Type B pancreatic cell (in vitro differentiated cells): Measurements from ENCODE around the gene TMEM114. TPM values are rescaled to one million over a fixed set of nuclear protein-coding genes. Genes with fewer than 3 reads are reported as not detected.

ENCODE experiments used
- DNase-seq: peaks from one replicate; pipeline ENCODE4 v3.0.0; 2021; ENCODE audit warnings: mixed read lengths; ENCODE audit not compliant: unreplicated experiment; ENCODE audit errors: extremely low spot score
- H3K27ac Mint-ChIP-seq: 2 replicates; pipeline ENCODE4 v1.8.0; 2021; ENCODE audit warnings: mild to moderate bottlenecking, mixed read lengths
- H3K27me3 Mint-ChIP-seq: 2 replicates; pipeline ENCODE4 v1.8.0; 2021; ENCODE audit warnings: mixed read lengths
- H3K36me3 Mint-ChIP-seq: 2 replicates; pipeline ENCODE4 v1.8.0; 2021; ENCODE audit warnings: mixed read lengths
- H3K4me1 Mint-ChIP-seq: one replicate; pipeline ENCODE4 v1.8.0; 2021; ENCODE audit warnings: mixed read lengths; ENCODE audit not compliant: unreplicated experiment
- H3K4me3 Mint-ChIP-seq: 2 replicates; pipeline ENCODE4 v1.8.0; 2021; ENCODE audit warnings: mild to moderate bottlenecking, mixed read lengths
- H3K9me3 Mint-ChIP-seq: 2 replicates; pipeline ENCODE4 v1.8.0; 2021; ENCODE audit warnings: mixed read lengths
- CTCF ChIP-seq: fragments of 200-600 bp; sonication (generic); conservative IDR thresholded peaks from 2 replicates; pipeline ENCODE4 v1.5.0; 2021; ENCODE audit warnings: antibody characterized with exemption, mild to moderate bottlenecking
- total RNA-seq: library from RNA; stranded (reverse); gene quantifications from 2 replicates; pipeline ENCODE4 v1.2.1, GENCODE V29; 2021; ENCODE audit warnings: low replicate concordance

TMEM114 gene
- total RNA-seq, 1 donor from 2014 or later: not detected

- Mint-ChIP-seq H3K4me3 (no peak overlapping the region), H3K36me3 (no peaks in the 10 kb centered on the region), H3K4me1 (no peaks in the 10 kb centered on the region), H3K9me3 (no peaks in the 10 kb centered on the region), H3K27ac (no peak overlapping the region), H3K27me3 (peaks cover 15% of the 10 kb centered on the region)
- no peak for TF ChIP-seq CTCF
- no peak for DNase-seq
Measured at GRCh38 chr16:8530752-8531384, 59.4 kb downstream of the TMEM114 start.

DNA sequence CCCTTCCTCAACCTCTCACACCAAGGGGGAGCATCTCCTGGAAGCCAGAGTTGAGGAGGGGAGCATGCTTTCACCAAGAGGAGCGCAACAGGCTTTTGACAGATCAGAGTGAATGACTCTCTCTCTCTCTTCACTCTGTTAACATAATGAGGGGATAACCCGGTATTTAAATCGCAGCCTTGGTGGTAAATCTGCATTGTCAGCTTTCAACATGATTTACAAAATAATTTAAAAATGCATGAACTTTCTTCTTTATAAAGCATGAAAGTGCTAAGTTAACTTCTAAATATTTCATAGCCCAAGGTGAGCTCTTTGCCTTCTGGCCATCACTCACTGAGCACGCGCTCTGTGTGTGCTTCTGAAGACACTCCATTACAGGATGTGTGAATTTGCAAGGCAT lies 61.8 kb downstream of the TMEM114 start:
- Mint-ChIP-seq H3K4me3 (no peak overlapping the region), H3K36me3 (no peaks in the 10 kb centered on the region), H3K9me3 (no peaks in the 10 kb centered on the region), H3K4me1 (no peaks in the 10 kb centered on the region), H3K27ac (no peak overlapping the region), H3K27me3 (peaks cover 22% of the 10 kb centered on the region)
- no peak for TF ChIP-seq CTCF
- no peak for DNase-seq

- no peaks in the 10 kb centered on the region for H3K4me1 Mint-ChIP-seq
- no peak overlapping the region for H3K27ac Mint-ChIP-seq
- no peak for TF ChIP-seq CTCF
- DNase-seq: no peak
- H3K9me3 Mint-ChIP-seq: no peaks in the 10 kb centered on the region
- no peak overlapping the region for H3K4me3 Mint-ChIP-seq
- H3K27me3 Mint-ChIP-seq: peaks cover 30% of the 10 kb centered on the region
- no peaks in the 10 kb centered on the region for H3K36me3 Mint-ChIP-seq
Measured at GRCh38 chr16:8523932-8524331, 66.4 kb downstream of the TMEM114 start.

- no peak overlapping the region for H3K4me3 Mint-ChIP-seq
- no peaks in the 10 kb centered on the region for H3K36me3 Mint-ChIP-seq
- no peak overlapping the region for H3K27ac Mint-ChIP-seq
- peaks cover 25% of the 10 kb centered on the region for H3K27me3 Mint-ChIP-seq
- H3K4me1 Mint-ChIP-seq: no peaks in the 10 kb centered on the region
- H3K9me3 Mint-ChIP-seq: no peaks in the 10 kb centered on the region
- DNase-seq: no peak
- TF ChIP-seq CTCF: no peak
Measured at GRCh38 chr16:8522757-8523156, 67.6 kb downstream of the TMEM114 start.

GRCh38 chr16:8519643-8520042 lies 70.7 kb downstream of the TMEM114 start:
- no peak overlapping the region for H3K4me3 Mint-ChIP-seq
- no peak overlapping the region for H3K27ac Mint-ChIP-seq
- no peak for DNase-seq
- no peaks in the 10 kb centered on the region for H3K36me3 Mint-ChIP-seq
- H3K4me1 Mint-ChIP-seq: no peaks in the 10 kb centered on the region
- peaks cover 21% of the 10 kb centered on the region for H3K27me3 Mint-ChIP-seq
- no peaks in the 10 kb centered on the region for H3K9me3 Mint-ChIP-seq
- no peak for TF ChIP-seq CTCF

Other genes with a start within 250 kb of the TMEM114 start
- gene METTL22, start 31.2 kb upstream of the TMEM114 start, total RNA-seq: 35.4 and 42.3 TPM in 2 replicates
- 21.1 and 32.1 TPM in 2 replicates for gene ABAT, start 84.1 kb upstream of the TMEM114 start, total RNA-seq
- gene TMEM186, start 207.1 kb upstream of the TMEM114 start, total RNA-seq: 14.2 and 18.4 TPM in 2 replicates
- 35.5 and 64.3 TPM in 2 replicates for gene PMM2, start 207.3 kb upstream of the TMEM114 start, total RNA-seq